HG03439 (cell line): ENCODE measurements around the gene PGPEP1.
"Not testable (repeated sequence)": the region's sequence is repeated elsewhere in the genome, so short reads cannot be mapped to it uniquely, and the experiment has no call there.

Source experiments
- ATAC-seq: cut with Tn5 transposase; IDR thresholded peaks from one replicate; pipeline ENCODE4 v1.9.1; 2021; ENCODE audit warnings: mild to moderate bottlenecking, moderate library complexity; ENCODE audit not compliant: unreplicated experiment

Gene PGPEP1

GRCh38 chr19:18363787-18364186, 23.4 kb downstream of the PGPEP1 start:
- ATAC-seq = no peak

- not testable (repeated sequence) for ATAC-seq
Observed at GRCh38 chr19:18364277-18364825, 24.0 kb downstream of the PGPEP1 start.

DNA sequence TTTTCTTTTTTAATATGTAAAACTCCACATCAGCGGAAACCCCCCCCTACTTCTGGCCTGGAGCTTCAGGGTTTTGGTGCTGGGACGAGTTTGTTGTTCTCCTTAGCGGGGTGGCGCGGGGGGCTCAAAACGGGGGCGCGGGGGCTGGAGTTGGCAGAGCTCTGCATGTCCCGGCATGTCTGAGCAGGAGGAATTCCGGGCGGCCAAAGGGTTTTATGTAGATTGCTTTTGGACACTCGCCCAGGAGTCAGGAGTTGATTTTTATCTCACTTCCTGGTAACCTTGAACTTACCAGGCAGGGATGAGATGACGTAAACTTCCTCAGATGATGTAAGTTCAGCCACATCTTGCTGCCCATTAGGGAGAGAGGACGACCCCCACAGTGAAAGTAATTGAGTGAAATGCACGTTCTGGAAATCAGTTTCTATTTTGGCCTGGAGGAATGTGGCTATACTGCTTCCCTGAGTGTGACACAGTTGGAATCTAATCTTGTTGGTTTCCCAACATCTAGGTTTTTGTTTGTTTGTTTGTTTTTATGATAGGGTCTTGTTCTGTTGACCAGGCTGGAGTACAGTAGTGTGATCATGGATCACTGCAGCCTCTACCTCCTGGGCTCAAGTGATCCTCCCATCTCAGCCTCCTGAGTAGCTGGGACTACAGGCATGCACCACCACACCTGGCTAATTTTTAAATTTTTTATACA, 24.6 kb downstream of the PGPEP1 start:
- ATAC-seq = no peak

DNA sequence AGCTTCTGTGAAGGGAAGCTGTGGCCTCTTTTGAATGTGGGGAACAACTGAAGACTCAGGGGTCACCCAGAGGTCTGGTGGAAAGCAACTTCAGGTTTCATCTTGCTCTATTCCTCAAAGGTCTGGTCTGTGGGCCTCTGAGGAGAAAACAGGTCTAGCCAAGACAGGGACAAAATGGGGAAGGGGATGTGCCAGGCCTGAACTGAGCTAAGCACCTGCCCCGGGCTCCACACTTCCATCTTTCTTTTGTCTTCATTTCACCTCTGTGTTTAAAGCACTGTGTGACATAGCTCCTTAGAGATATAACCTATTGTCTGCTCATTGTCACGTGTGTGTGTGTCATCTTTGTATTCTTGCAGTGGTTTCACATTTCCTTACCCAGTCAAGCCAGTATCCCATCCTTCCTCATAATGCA, 25.6 kb downstream of the PGPEP1 start:
- ATAC-seq = no peak

DNA sequence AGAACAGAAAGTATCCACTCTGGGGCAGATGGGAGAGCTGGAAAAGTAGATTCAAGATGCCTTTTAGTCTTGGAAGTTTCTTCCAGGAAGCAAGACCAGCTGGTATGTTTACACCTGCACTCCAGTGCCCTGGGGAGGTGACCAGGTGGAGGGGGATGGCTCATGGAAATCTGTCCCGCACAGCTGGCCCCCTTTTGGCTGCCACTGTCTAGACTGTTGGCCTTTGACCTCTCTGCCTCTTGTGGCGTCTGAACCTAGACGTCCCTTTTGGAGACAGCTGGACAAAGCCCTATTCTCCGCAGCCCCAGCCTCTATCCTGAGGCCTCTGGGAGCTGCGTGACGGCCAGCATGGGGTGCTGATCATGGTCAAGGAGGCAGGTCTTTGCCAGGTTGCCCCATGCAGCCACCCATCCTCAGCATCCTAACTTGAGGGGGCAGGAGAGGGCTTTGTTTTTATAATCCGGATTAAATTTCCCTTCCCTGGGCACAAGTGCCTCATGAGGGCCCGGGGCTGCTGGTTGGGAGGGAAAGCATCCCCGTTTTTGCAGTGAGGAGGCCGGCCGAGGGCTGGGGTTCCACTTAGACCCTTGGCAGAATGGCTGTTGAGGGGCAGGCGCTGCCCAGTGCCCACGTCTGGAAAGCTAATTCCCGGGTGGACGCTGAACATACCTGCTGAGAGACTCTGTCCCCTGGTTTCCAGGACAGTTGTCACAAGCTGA, 28.3 kb downstream of the PGPEP1 start:
- no peak for ATAC-seq

- ATAC-seq = no peak
Observed at GRCh38 chr19:18373407-18373891, 33.1 kb downstream of the PGPEP1 start.

DNA sequence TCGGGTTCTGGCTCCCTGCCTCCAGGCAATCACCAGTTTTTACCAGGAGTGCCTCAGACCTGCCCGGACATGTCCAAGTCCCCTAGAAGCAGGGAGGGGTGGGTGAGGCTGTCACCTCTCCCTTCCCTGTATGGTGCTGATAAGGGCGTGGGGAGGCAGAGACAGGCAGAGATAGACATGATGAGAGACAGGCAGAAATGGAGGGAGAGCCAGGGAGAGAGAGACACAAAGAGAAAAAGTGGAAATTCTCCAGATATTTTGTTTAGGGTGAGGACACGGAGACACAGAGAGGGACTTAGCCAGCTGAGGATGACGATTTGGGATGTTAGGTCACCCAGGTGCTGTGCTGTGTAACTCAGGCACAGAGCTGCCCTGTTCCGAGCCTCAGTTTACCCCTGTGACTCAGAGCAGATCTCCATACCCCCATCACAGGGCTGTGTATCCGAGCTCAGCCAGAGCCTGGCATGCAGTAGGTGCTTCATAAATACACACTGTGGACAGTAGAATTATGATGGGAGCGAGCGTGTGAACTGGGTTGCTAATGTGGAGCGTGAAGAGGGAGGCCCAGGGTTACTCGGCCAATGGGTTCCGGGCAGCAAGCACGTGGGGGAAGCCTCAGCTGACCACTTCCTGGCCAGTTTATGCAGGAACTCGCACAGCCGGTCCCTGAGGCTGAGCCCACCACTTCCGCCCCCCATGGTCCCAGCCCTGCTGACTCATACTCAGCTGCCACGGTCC, 33.7 kb downstream of the PGPEP1 start:
- peak; percentile 69 for ATAC-seq

DNA sequence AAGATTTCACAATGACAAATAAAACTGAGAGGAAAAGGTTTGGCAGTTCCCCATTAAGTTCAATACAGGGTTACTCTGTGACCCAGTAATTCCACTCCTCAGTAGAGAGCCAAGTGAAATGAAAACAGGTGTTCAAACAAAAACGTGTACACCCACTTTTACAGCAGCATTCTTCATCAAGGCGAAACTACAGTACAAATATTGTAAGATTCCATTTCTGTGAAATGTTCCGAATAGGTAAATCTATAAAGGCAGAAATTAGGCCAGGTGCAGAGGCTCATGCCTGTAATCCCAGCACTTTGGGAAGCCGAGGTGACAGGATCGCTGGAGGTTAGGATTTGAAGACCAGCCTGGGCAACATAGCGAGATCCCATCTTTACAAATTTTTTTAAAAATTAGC, 36.6 kb downstream of the PGPEP1 start:
- no peak for ATAC-seq

GRCh38 chr19:18379803-18380747, 39.7 kb downstream of the PGPEP1 start:
- no peak for ATAC-seq

DNA sequence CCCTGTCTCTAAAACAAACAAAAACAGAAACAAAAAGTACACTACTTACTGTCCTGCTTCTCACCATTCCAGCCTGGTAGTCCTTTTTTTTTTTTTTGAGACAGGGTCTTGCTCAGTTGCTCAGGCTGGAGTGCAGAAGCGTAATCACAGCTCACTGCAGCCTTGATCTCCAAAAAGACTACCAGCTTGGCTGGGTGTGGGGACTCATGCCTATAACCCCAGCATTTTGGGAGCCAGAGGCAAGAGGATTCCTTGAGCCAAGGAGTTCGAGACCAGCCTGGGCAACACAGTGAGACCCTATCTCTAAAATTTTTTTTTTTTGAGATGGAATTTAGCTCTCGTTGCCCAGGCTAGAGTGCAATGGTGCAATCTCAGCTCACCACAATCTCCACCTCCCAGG, 40.4 kb downstream of the PGPEP1 start:
- no peak for ATAC-seq

GRCh38 chr19:18383622-18384021, 43.2 kb downstream of the PGPEP1 start:
- ATAC-seq = not testable (repeated sequence)

DNA sequence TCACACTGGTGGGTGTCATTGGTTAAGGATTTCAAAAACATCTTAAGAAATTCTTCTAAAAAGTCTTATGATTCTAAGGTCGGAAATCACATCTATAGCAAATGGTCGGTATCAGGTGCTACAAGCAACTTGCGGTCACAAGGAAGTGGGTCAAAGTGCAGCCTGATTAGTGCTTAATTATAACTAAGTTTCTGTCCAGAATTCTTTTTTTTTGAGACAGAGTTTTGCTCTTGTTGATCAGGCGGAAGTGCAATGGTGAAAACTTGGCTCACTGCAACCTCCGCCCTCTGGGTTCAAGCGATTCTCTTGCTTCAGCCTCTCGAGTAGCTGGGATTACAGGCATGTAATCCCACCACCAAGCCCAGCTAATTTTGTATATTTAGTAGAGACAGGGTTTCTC, 44.4 kb downstream of the PGPEP1 start:
- no peak for ATAC-seq

DNA sequence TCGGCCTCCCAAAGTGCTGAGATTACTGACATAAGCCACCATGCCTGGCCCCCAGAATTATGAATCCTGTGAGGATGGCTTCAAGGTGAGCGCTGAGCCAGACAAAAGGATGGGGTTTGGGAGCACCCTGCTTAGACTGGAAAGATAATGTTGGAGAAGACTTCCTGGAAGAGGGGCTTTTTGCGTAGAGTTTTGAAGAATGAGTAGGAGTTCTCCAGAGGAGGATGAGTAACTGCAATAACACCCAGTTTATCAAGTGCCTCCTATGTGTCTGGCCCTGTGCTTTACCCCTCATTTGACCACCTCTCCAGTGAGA, 44.9 kb downstream of the PGPEP1 start:
- no peak for ATAC-seq

GRCh38 chr19:18385675-18386542, 45.5 kb downstream of the PGPEP1 start, which contains the start of gene GDF15:
GDF15 (plus strand) TSS chr19:18386158; CDS start chr19:18386190, 32 bp downstream.
- no peak for ATAC-seq

GRCh38 chr19:18386543-18387271, 46.3 kb downstream of the PGPEP1 start:
- no peak for ATAC-seq

- peak; percentile 75 for ATAC-seq
Observed at GRCh38 chr19:18388100-18388959, 47.9 kb downstream of the PGPEP1 start.

DNA sequence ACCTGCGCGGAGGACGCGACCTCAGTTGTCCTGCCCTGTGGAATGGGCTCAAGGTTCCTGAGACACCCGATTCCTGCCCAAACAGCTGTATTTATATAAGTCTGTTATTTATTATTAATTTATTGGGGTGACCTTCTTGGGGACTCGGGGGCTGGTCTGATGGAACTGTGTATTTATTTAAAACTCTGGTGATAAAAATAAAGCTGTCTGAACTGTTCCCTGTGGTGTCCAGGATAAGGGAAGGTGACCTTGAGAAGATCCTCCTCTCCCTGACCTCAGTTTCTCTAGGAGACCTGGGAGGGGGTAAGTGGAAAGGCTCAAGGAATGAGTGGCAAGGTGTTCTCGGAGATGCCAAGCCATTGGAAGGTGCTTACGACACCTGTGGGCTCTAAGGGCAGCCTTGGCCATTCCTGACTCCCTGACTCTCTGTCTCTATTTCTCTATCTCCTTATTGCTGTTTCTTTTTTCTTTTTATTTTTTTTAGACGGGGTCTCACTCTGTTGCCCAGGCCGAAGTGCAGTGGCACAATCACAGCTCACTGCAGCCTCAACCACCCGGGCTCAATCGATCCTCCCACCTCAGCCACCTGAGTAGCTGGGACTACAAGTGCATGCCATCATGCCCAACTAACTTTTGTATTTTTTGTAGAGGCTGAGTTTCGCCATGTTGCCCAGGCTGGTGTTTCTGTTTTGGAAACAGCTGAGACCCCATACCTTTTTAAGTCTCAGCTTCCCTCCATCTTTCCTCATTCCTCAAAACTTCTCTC, 48.7 kb downstream of the PGPEP1 start:
- no peak for ATAC-seq
